Keratinocyte (primary cell): Measurements from ENCODE around the gene OR1N2. TPM values are rescaled to one million over a fixed set of nuclear protein-coding genes. Genes with fewer than 3 reads are reported as not detected.

ENCODE experiments used
- polyA plus RNA-seq, 5 experiments: library from polyadenylated mRNA; depleted of rRNA in 3 of 5; stranded (reverse) in 3 of 5; stranded (forward) in 1 of 5; unstranded in 1 of 5; fragments of >200 nt; gene quantifications; 1 replicate in 1 of 5; 2 replicates in 3 of 5; 3 replicates in 1 of 5; pipeline versions ENCODE4 v1.2.1 to v1.2.3, GENCODE V29; 2011 to 2012; ENCODE audit warnings: missing spikeins in 2 of 5, low read depth in 1 of 5, low replicate concordance in 1 of 5

The OR1N2 gene
- polyA plus RNA-seq, 1 donor (not counting 4 experiments of a cell fraction or from before 2014, with no cell fraction given), result not detected

Other genes starting within 250 kb of the OR1N2 start
- 2.4 to 4.5 TPM (median 4.0 TPM) in 3 replicates for gene PTGS1, start 182.1 kb upstream of the OR1N2 start, polyA plus RNA-seq
- not detected in 3 replicates for gene OR1J1, start 75.2 kb upstream of the OR1N2 start, polyA plus RNA-seq
- gene OR1J2, start 42.3 kb upstream of the OR1N2 start, polyA plus RNA-seq, result not detected in 3 replicates
- not detected in 3 replicates for gene OR1J4, start 34.0 kb upstream of the OR1N2 start, polyA plus RNA-seq
- not detected in 3 replicates for gene OR1N1, start 25.8 kb upstream of the OR1N2 start, polyA plus RNA-seq
- gene OR1L8, start 30.3 kb downstream of the OR1N2 start, polyA plus RNA-seq, result not detected in 3 replicates
- gene OR1Q1, start 61.6 kb downstream of the OR1N2 start, polyA plus RNA-seq, result not detected in 3 replicates
- not detected in 3 replicates for gene OR1B1, start 104.5 kb downstream of the OR1N2 start, polyA plus RNA-seq
- not detected in 3 replicates for gene OR1L1, start 108.6 kb downstream of the OR1N2 start, polyA plus RNA-seq
- gene OR1L3, start 122.0 kb downstream of the OR1N2 start, polyA plus RNA-seq, result not detected in 3 replicates
- not detected in 3 replicates for gene OR1L4, start 170.9 kb downstream of the OR1N2 start, polyA plus RNA-seq
- not detected in 3 replicates for gene OR1L6, start 189.2 kb downstream of the OR1N2 start, polyA plus RNA-seq
- not detected in 3 replicates for gene OR5C1, start 235.8 kb downstream of the OR1N2 start, polyA plus RNA-seq
- not detected in 3 replicates for gene OR1K1, start 247.0 kb downstream of the OR1N2 start, polyA plus RNA-seq